ENCODE measurements around the gene PLK2.

DNA sequence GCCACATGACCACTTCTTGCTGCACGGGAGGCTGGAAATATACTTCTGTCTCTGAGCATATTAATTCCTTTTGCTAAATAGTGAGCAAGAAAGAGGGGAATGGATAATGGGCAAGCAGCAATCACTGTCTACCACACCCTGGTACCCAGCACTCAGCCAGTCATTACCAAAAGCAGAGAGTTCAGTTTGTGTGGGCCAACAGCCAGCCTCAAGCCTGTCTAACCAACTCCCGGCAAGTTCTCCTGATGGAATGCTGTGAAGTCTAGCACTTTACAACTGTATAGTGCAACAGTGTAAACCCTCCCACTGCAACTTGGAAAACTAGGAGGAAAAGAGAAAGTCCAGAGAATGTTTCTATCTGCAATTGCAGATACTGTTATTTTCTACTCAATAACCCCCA lies 47.8 kb downstream of the PLK2 start:
- TF ChIP-seq, protein P1, sequence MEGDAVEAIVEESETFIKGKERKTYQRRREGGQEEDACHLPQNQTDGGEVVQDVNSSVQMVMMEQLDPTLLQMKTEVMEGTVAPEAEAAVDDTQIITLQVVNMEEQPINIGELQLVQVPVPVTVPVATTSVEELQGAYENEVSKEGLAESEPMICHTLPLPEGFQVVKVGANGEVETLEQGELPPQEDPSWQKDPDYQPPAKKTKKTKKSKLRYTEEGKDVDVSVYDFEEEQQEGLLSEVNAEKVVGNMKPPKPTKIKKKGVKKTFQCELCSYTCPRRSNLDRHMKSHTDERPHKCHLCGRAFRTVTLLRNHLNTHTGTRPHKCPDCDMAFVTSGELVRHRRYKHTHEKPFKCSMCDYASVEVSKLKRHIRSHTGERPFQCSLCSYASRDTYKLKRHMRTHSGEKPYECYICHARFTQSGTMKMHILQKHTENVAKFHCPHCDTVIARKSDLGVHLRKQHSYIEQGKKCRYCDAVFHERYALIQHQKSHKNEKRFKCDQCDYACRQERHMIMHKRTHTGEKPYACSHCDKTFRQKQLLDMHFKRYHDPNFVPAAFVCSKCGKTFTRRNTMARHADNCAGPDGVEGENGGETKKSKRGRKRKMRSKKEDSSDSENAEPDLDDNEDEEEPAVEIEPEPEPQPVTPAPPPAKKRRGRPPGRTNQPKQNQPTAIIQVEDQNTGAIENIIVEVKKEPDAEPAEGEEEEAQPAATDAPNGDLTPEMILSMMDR (conservative IDR thresholded peaks at IDR 0.05; ENCODE audit: low read depth, low read length): no peak
- no peak for TF ChIP-seq EZH2 (IDR thresholded peaks at IDR 0.05; ENCODE audit: low read length, unreplicated experiment)
